Measurements from ENCODE around the gene LPCAT1. TPM values are rescaled to one million over a fixed set of nuclear protein-coding genes. Genes with fewer than 3 reads are reported as not detected.
"Not testable (repeated sequence)": the region's sequence is repeated elsewhere in the genome, so short reads cannot be mapped to it uniquely, and the experiment has no call there.

LPCAT1 gene
- total RNA-seq, 2 donors from 2014 or later: 53.9 to 54.6 TPM

GRCh38 chr5:1542781-1543180 lies 19.0 kb upstream of the LPCAT1 start:
- ATAC-seq (ENCODE audit: insufficient number of reproducible peaks, low FRiP score, low read depth): peak; percentile 90
- no peaks in the 10 kb centered on the region for H3K36me3 ChIP-seq
- no peaks in the 10 kb centered on the region for H3K27me3 ChIP-seq (replicated peaks; ENCODE audit: insufficient read depth)
- H3K9me3 ChIP-seq: no peaks in the 10 kb centered on the region
- peak overlapping the region; percentile 43 to 62 for H3K27ac ChIP-seq
- TF ChIP-seq CTCF (IDR thresholded peaks at IDR 0.05): no peak
- H3K4me3 ChIP-seq: no peak overlapping the region
- H3K4me1 ChIP-seq (ENCODE audit: control insufficient read depth in 1 of 2, low read depth in 2 of 2): peaks cover 0 to 19% of the 10 kb centered on the region in 2 donors
- DNase-seq (ENCODE audit: low spot score): no peak

GRCh38 chr5:1541702-1542400 lies 18.1 kb upstream of the LPCAT1 start:
- Histone ChIP-seq H3K4me3 (no peak overlapping the region), H3K27me3 (replicated peaks; ENCODE audit: insufficient read depth) (no peaks in the 10 kb centered on the region), H3K4me1 (ENCODE audit: control insufficient read depth in 1 of 2, low read depth in 2 of 2) (peaks cover 0 to 19% of the 10 kb centered on the region in 2 donors), H3K27ac (peak overlapping the region; percentile 43 to 62), H3K36me3 (no peaks in the 10 kb centered on the region), H3K9me3 (no peaks in the 10 kb centered on the region)
- ATAC-seq (ENCODE audit: insufficient number of reproducible peaks, low FRiP score, low read depth) (peak; percentile 64), DNase-seq (ENCODE audit: low spot score) (no peak)
- no peak for TF ChIP-seq CTCF (IDR thresholded peaks at IDR 0.05)

GRCh38 chr5:1540831-1541701 lies 17.3 kb upstream of the LPCAT1 start:
- Histone ChIP-seq H3K27ac (peak overlapping the region; percentile 43 to 62), H3K9me3 (no peaks in the 10 kb centered on the region), H3K27me3 (replicated peaks; ENCODE audit: insufficient read depth) (no peaks in the 10 kb centered on the region), H3K36me3 (no peaks in the 10 kb centered on the region), H3K4me3 (no peak overlapping the region), H3K4me1 (ENCODE audit: control insufficient read depth in 1 of 2, low read depth in 2 of 2) (peaks cover 0 to 25% of the 10 kb centered on the region in 2 donors)
- DNase-seq (ENCODE audit: low spot score): no peak
- ATAC-seq (ENCODE audit: insufficient number of reproducible peaks, low FRiP score, low read depth): no peak
- no peak for TF ChIP-seq CTCF (IDR thresholded peaks at IDR 0.05)

GRCh38 chr5:1540166-1540565 lies 16.4 kb upstream of the LPCAT1 start:
- H3K27ac ChIP-seq: peak overlapping the region in 1 of 2 donors; percentile 19
- H3K27me3 ChIP-seq (replicated peaks; ENCODE audit: insufficient read depth): no peaks in the 10 kb centered on the region
- DNase-seq (ENCODE audit: low spot score) (no peak), ATAC-seq (ENCODE audit: insufficient number of reproducible peaks, low FRiP score, low read depth) (no peak)
- no peak overlapping the region for H3K4me3 ChIP-seq
- H3K36me3 ChIP-seq: no peaks in the 10 kb centered on the region
- H3K9me3 ChIP-seq: no peaks in the 10 kb centered on the region
- TF ChIP-seq CTCF (IDR thresholded peaks at IDR 0.05): no peak
- peaks cover 0 to 25% of the 10 kb centered on the region in 2 donors for H3K4me1 ChIP-seq (ENCODE audit: control insufficient read depth in 1 of 2, low read depth in 2 of 2)

GRCh38 chr5:1539393-1540161 lies 15.8 kb upstream of the LPCAT1 start:
- H3K4me1 ChIP-seq (ENCODE audit: control insufficient read depth in 1 of 2, low read depth in 2 of 2): peaks cover 0 to 25% of the 10 kb centered on the region in 2 donors
- not testable (repeated sequence) for H3K9me3 ChIP-seq; H3K27me3 ChIP-seq (replicated peaks; ENCODE audit: insufficient read depth); H3K4me3 ChIP-seq; DNase-seq (ENCODE audit: low spot score); ATAC-seq (ENCODE audit: insufficient number of reproducible peaks, low FRiP score, low read depth); H3K36me3 ChIP-seq
- peak overlapping the region; percentile 18 to 19 for H3K27ac ChIP-seq

Data from thoracic aorta (tissue), 2 donors.